OCI-LY1 (cell line): ENCODE results near the gene KRTAP1-3.

ENCODE experiments used
- H2AFZ ChIP-seq: fragments of 200-600 bp; sonication (generic), shearing (Covaris generic); 2 replicates; pipeline ENCODE4 v1.6.0; 2014; ENCODE audit warnings: antibody characterized with exemption, mild to moderate bottlenecking, low read length
- H3F3A ChIP-seq: fragments of 200-600 bp; sonication (generic), shearing (Covaris generic); 2 replicates; pipeline ENCODE4 v1.6.0; 2014; ENCODE audit warnings: mild to moderate bottlenecking, antibody characterized with exemption, low read length, moderate library complexity; ENCODE audit not compliant: insufficient read depth
- H3K27ac ChIP-seq: fragments of 200-600 bp; sonication (generic); 2 replicates; pipeline ENCODE4 v1.5.1; 2014; ENCODE audit warnings: low read length, mixed run types, mild to moderate bottlenecking, low read depth; ENCODE audit not compliant: poor library complexity, severe bottlenecking
- H3K27me3 ChIP-seq: fragments of 200-600 bp; sonication (generic); 2 replicates; pipeline ENCODE4 v1.6.0; 2014; ENCODE audit warnings: antibody characterized with exemption, mild to moderate bottlenecking, low read length, moderate library complexity; ENCODE audit not compliant: insufficient read depth
- H3K36me3 ChIP-seq: fragments of 200-600 bp; sonication (generic); 2 replicates; pipeline ENCODE4 v1.6.1; 2014; ENCODE audit warnings: mild to moderate bottlenecking, antibody characterized with exemption, low read length, moderate library complexity, mixed read lengths; ENCODE audit not compliant: insufficient read depth
- H3K4me1 ChIP-seq: fragments of 200-600 bp; sonication (generic); 2 replicates; pipeline ENCODE4 v1.5.1; 2014; ENCODE audit warnings: mild to moderate bottlenecking, low read length, moderate library complexity; ENCODE audit not compliant: insufficient read depth, severe bottlenecking
- H3K4me2 ChIP-seq: fragments of 200-600 bp; sonication (generic), shearing (Covaris generic); 2 replicates; pipeline ENCODE4 v1.6.1; 2014; ENCODE audit warnings: low read length
- H3K4me3 ChIP-seq: fragments of 200-600 bp; sonication (generic); 2 replicates; pipeline ENCODE4 v1.5.1; 2014; ENCODE audit warnings: low read length, low read depth, mild to moderate bottlenecking, mixed read lengths; ENCODE audit not compliant: poor library complexity, severe bottlenecking
- H3K79me2 ChIP-seq: fragments of 200-600 bp; shearing (Covaris generic); 2 replicates; pipeline ENCODE4 v1.6.1; 2016; ENCODE audit warnings: mixed run types, low read length, mixed read lengths; ENCODE audit not compliant: insufficient read depth
- H3K9ac ChIP-seq: fragments of 200-600 bp; sonication (generic), shearing (Covaris generic); 2 replicates; pipeline ENCODE4 v1.6.1; 2014; ENCODE audit warnings: mild to moderate bottlenecking, low read length, mixed read lengths
- H3K9me2 ChIP-seq: fragments of 200-600 bp; sonication (generic), shearing (Covaris generic); 2 replicates; pipeline ENCODE4 v1.6.1; 2014; ENCODE audit warnings: low read depth, mild to moderate bottlenecking, low read length, mixed read lengths
- H3K9me3 ChIP-seq: fragments of 200-600 bp; shearing (Covaris generic); 2 replicates; pipeline ENCODE4 v1.6.1; 2014; ENCODE audit warnings: low read length, mixed read lengths
- H4K20me1 ChIP-seq: fragments of 200-600 bp; sonication (generic), shearing (Covaris generic); 2 replicates; pipeline ENCODE4 v1.6.0; 2016; ENCODE audit warnings: mild to moderate bottlenecking, low read length; ENCODE audit not compliant: insufficient read depth
- EZH2 ChIP-seq: fragments of 200-600 bp; sonication (generic), shearing (Covaris generic); IDR thresholded peaks from 2 replicates; pipeline ENCODE4 v1.8.0; 2017; ENCODE audit warnings: borderline replicate concordance, mixed run types, mild to moderate bottlenecking, antibody characterized with exemption, low read length, moderate library complexity, mixed read lengths
- TF ChIP-seq, protein P1 (sequence below): fragments of 200-600 bp; sonication (generic), shearing (Covaris generic); IDR thresholded peaks from 2 replicates; pipeline ENCODE4 v1.5.1; 2017; ENCODE audit warnings: mild to moderate bottlenecking, antibody characterized with exemption, low read length, moderate library complexity, mixed read lengths

Gene KRTAP1-3

DNA sequence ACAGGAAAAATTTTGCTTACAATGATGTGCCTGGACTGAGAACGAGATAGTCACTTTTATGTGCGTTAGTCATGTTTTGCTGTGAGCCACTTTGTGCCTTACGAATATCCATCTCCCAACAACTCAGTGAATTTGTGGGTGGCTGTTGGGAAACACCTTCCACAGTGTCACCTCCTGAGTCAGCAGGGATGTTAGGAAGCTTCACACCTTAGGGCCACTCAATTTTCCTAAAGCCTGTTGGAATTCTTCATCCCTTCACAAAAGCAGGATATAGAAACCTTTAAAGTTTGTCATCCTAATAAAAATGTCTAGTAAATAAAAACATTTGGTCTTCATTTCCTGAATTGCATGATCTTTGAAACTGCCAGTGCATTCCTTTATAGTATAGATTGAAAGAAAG lies 21.5 kb downstream of the KRTAP1-3 start:
- H2AFZ ChIP-seq: no peak overlapping the region
- no peaks in the 10 kb centered on the region for H3K27me3 ChIP-seq
- no peaks in the 10 kb centered on the region for H3K9me2 ChIP-seq
- H4K20me1 ChIP-seq: no peaks in the 10 kb centered on the region
- H3K4me1 ChIP-seq: no peaks in the 10 kb centered on the region
- H3K9me3 ChIP-seq: no peaks in the 10 kb centered on the region
- H3K36me3 ChIP-seq: no peaks in the 10 kb centered on the region
- no peak overlapping the region for H3K27ac ChIP-seq
- no peak overlapping the region for H3K4me3 ChIP-seq
- no peaks in the 10 kb centered on the region for H3F3A ChIP-seq
- no peak overlapping the region for H3K9ac ChIP-seq
- no peaks in the 10 kb centered on the region for H3K79me2 ChIP-seq
- TF ChIP-seq, protein P1, sequence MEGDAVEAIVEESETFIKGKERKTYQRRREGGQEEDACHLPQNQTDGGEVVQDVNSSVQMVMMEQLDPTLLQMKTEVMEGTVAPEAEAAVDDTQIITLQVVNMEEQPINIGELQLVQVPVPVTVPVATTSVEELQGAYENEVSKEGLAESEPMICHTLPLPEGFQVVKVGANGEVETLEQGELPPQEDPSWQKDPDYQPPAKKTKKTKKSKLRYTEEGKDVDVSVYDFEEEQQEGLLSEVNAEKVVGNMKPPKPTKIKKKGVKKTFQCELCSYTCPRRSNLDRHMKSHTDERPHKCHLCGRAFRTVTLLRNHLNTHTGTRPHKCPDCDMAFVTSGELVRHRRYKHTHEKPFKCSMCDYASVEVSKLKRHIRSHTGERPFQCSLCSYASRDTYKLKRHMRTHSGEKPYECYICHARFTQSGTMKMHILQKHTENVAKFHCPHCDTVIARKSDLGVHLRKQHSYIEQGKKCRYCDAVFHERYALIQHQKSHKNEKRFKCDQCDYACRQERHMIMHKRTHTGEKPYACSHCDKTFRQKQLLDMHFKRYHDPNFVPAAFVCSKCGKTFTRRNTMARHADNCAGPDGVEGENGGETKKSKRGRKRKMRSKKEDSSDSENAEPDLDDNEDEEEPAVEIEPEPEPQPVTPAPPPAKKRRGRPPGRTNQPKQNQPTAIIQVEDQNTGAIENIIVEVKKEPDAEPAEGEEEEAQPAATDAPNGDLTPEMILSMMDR: no peak
- no peak for TF ChIP-seq EZH2
- no peak overlapping the region for H3K4me2 ChIP-seq

DNA sequence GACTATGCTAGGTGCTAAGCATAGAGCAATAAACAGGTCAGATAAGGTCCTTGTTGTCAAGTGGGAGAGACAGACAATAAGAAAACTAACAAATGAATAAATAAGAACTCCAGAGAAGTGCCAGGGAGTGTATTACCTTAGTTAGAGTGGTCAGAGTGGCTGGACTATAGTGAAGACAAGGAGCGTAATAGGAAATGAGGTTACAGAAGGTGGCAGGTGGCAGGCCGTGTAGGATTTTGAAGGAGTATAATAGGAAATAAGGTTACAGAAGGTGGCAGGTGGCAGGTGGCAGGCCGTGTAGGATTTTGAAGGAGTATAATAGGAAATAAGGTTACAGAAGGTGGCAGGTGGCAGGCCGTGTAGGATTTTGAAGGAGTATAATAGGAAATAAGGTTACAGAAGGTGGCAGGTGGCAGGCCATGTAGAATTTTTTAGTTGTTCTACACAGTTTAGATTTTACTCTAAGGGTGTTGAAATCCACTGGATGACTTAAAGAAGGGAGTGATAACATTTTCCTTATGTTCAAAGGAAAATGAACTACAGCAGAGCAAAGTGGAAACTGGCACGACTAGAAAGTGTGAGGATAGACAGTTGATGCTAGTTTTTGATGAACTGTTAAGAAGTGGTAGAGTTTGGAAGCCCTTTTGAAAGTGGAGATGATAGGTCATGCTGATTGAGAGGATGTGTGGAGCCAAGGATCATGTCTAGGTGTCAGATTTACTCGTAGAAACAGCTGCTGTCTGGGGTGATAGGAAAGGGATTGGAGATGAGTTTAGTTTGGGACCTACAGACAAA lies 22.2 kb downstream of the KRTAP1-3 start:
- H3K27me3 ChIP-seq: no peaks in the 10 kb centered on the region
- H3K36me3 ChIP-seq: no peaks in the 10 kb centered on the region
- no peak overlapping the region for H3K4me3 ChIP-seq
- TF ChIP-seq EZH2: no peak
- TF ChIP-seq, protein P1: no peak
- no peak overlapping the region for H3K4me2 ChIP-seq
- no peaks in the 10 kb centered on the region for H3F3A ChIP-seq
- no peaks in the 10 kb centered on the region for H3K79me2 ChIP-seq
- no peaks in the 10 kb centered on the region for H3K9me2 ChIP-seq
- H3K27ac ChIP-seq: no peak overlapping the region
- H4K20me1 ChIP-seq: no peaks in the 10 kb centered on the region
- no peaks in the 10 kb centered on the region for H3K4me1 ChIP-seq
- H3K9ac ChIP-seq: no peak overlapping the region
- no peaks in the 10 kb centered on the region for H3K9me3 ChIP-seq
- no peak overlapping the region for H2AFZ ChIP-seq

DNA sequence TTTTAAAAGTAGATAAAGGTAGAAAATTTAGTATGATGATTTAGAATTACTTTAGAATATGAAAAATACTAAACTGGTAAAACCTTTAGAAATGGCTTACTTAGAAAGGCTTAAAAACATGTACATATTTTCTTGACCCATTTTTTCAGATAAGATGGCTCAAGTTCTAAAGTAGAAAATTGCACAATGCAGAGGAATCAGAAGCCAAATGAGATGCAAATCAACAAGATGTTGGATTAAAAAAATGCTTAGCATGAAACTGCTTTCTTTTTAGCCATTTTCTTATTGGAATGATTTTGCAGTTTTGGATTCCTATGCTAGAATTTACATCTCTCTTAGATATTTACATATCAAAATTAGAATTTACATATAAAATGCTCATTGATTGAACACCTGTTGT lies 24.2 kb downstream of the KRTAP1-3 start:
- Histone ChIP-seq H3K36me3 (no peaks in the 10 kb centered on the region), H3F3A (no peaks in the 10 kb centered on the region), H3K9me3 (no peaks in the 10 kb centered on the region), H3K9me2 (no peaks in the 10 kb centered on the region), H3K79me2 (no peaks in the 10 kb centered on the region), H3K27me3 (no peaks in the 10 kb centered on the region; the same call in 1 of the 2 replicates), H3K9ac (no peak overlapping the region), H3K4me3 (no peak overlapping the region), H3K4me2 (no peak overlapping the region), H4K20me1 (no peaks in the 10 kb centered on the region), H3K27ac (no peak overlapping the region), H3K4me1 (no peaks in the 10 kb centered on the region), H2AFZ (no peak overlapping the region)
- TF ChIP-seq EZH2: no peak
- TF ChIP-seq, protein P1: no peak
